Measurements from ENCODE around the gene PUSL1. TPM values are rescaled to one million over a fixed set of nuclear protein-coding genes. Genes with fewer than 3 reads are reported as not detected.

PUSL1 gene
- total RNA-seq, 1 donor from 2014 or later = 10.4 TPM

GRCh38 chr1:1335792-1336248, 27.4 kb downstream of the PUSL1 start:
- H3K4me1 ChIP-seq = peaks cover 8% of the 10 kb centered on the region
- no peaks in the 10 kb centered on the region for H3K9me3 ChIP-seq (replicated peaks)
- H3K4me3 ChIP-seq = no peak overlapping the region
- intact Hi-C loops (cut with micrococcal nuclease) = no loop called here
- DNase-seq = no peak
- H3K27ac ChIP-seq (replicated peaks) = no peak overlapping the region
- no peak for TF ChIP-seq CTCF (IDR thresholded peaks at IDR 0.05; ENCODE audit: borderline replicate concordance)
- H3K36me3 ChIP-seq = peaks cover 51% of the 10 kb centered on the region
- no peaks in the 10 kb centered on the region for H3K27me3 ChIP-seq (ENCODE audit: low read depth)

DNA sequence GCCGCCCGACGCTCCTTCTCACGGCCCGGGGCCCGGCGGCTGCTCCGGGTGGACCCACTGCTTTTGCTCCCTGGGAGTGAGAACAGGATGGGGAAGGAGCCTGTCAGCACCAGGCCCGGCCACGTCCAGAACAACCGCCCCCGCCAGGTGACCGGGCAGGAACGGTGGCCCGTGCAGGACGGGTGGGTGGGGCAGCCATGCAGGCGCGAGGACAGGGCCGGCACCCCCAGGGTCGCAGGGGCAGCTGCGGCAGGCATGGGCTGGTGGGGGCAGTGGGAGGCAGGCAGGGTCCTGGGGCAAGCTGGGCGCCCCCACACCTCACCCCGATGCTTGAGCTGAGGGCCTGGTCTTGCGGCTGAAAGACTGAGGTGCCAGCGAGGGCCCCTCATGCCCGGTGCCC, 28.0 kb downstream of the PUSL1 start:
- no peak overlapping the region for H3K27ac ChIP-seq (replicated peaks)
- H3K27me3 ChIP-seq (ENCODE audit: low read depth) = no peaks in the 10 kb centered on the region
- no peak for TF ChIP-seq CTCF (IDR thresholded peaks at IDR 0.05; ENCODE audit: borderline replicate concordance)
- H3K4me1 ChIP-seq = peaks cover 1% of the 10 kb centered on the region
- intact Hi-C loops (cut with micrococcal nuclease) = no loop called here
- DNase-seq = no peak
- H3K9me3 ChIP-seq (replicated peaks) = no peaks in the 10 kb centered on the region
- H3K4me3 ChIP-seq = no peak overlapping the region
- H3K36me3 ChIP-seq = peaks cover 55% of the 10 kb centered on the region

DNA sequence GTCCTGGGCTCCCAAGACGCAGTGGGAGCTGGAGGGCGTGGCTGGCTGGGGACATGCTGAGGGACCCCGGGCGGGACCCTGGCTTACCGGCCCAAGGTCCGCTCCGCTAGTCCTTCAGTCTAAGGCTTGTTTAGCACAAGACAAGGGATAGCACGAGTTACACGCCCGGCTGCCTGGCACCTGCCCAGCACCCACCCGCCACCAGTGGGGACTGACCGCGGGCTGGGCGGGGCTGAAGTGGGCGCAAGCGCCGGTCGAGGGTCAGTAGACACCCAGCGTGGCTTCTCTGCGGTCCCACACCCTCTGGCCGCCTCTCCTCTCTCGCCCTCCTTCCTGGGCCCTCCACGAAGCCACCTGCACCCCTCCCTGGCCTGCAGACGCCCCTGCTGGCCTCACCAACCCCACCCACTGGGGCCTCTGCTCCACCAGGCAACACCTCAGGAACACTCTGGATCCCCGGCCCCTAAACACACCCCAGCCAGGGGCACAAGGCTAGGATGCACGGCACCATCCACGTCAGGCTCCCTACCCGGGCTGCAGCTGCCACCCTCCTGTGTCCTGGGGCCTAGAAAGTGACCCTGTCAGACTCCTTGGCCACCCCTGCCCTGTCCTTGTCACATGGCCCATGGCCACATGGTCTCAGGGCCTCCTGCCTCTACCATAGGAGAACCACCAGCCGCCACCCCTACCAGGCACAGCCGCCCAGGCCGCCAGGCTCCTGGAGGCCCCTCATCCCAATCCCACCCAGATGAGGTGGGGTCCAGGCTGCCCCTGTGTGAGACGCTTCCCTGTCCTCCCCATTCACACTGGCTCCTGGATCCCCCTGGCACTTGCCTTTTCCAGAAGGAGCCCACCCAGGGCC, 28.8 kb downstream of the PUSL1 start:
- no peaks in the 10 kb centered on the region for H3K4me1 ChIP-seq
- H3K9me3 ChIP-seq (replicated peaks) = no peaks in the 10 kb centered on the region
- intact Hi-C loops (cut with micrococcal nuclease) = no loop called here
- no peak for TF ChIP-seq CTCF (IDR thresholded peaks at IDR 0.05; ENCODE audit: borderline replicate concordance)
- no peaks in the 10 kb centered on the region for H3K27me3 ChIP-seq (ENCODE audit: low read depth)
- DNase-seq = no peak
- no peak overlapping the region for H3K4me3 ChIP-seq
- peaks cover 61% of the 10 kb centered on the region for H3K36me3 ChIP-seq
- H3K27ac ChIP-seq (replicated peaks) = no peak overlapping the region

DNA sequence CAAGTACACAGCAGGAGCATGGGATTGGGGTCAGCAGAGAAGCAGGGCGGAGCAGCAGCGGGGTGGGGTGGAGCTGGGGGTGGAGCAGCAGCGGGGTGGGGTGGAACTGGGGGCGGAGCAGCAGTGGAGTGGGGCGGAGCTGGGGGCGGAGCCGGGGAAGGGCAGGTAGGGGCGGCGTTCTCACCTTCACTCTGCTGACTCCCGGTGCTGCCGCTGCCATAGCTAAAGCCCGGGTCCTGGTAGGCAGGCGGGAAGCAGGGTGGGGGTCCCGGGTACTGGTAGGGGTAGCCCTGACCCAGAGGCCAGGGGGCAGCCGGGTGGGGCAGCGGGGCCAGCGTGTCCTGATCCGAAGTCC, 29.4 kb downstream of the PUSL1 start:
- H3K36me3 ChIP-seq = peaks cover 61% of the 10 kb centered on the region

DNA sequence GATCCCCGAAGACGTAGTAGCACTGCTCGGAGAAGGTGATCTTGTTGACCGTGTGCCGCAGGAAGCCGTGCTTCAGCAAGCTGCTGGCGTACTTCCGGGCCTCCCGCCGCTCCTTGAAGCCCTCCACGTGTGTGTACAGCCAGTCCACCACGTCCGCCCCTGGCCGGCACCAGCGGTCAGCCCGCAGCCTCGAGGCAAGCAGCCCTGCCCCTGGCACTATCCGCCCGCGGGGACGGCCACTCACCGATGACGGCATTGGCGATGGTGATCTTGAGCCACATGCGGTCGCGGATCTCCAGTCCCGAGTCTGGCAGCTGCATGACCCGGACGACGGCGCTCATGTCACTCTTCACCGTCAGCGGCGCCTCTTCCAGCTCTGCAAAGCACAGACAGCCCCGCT, 29.9 kb downstream of the PUSL1 start:
- Histone ChIP-seq H3K4me1 (no peaks in the 10 kb centered on the region), H3K36me3 (peaks cover 61% of the 10 kb centered on the region), H3K4me3 (no peak overlapping the region), H3K27me3 (ENCODE audit: low read depth) (no peaks in the 10 kb centered on the region), H3K9me3 (replicated peaks) (no peaks in the 10 kb centered on the region), H3K27ac (replicated peaks) (no peak overlapping the region)
- no peak for DNase-seq
- intact Hi-C loops (cut with micrococcal nuclease) = no loop called here
- TF ChIP-seq CTCF (IDR thresholded peaks at IDR 0.05; ENCODE audit: borderline replicate concordance) = no peak

More for the DNA sequence above, 29.4 kb downstream of the PUSL1 start:
- no peak for DNase-seq
- Histone ChIP-seq H3K9me3 (replicated peaks) (no peaks in the 10 kb centered on the region), H3K4me3 (no peak overlapping the region), H3K27me3 (ENCODE audit: low read depth) (no peaks in the 10 kb centered on the region), H3K4me1 (no peaks in the 10 kb centered on the region), H3K27ac (replicated peaks) (no peak overlapping the region)
- TF ChIP-seq CTCF (IDR thresholded peaks at IDR 0.05; ENCODE audit: borderline replicate concordance) = no peak
- intact Hi-C loops (cut with micrococcal nuclease) = no loop called here

All from left ventricle myocardium inferior (tissue), 1 donor.